Activated CD8-positive, alpha-beta memory T cell treated with anti-CD3 and anti-CD28 coated beads, Interleukin-2, amount 50 U/mL, for 1 hour (primary cell): Measurements from ENCODE around the gene DHRS7C.

Experiments
- DNase-seq: peaks from one replicate; pipeline ENCODE4 v3.0.0-alpha.2; 2020; ENCODE audit errors: extremely low read depth

Gene DHRS7C

GRCh38 chr17:9790889-9791876 lies at the start of gene DHRS7C:
Gene DHRS7C (minus strand): TSS chr17:9791592. CDS start chr17:9791284, 308 bp downstream.
- no peak for DNase-seq

GRCh38 chr17:9839433-9839832 lies 48.0 kb upstream of the DHRS7C start:
- DNase-seq: no peak

- no peak for DNase-seq
Measured at GRCh38 chr17:9837551-9838471, 46.4 kb upstream of the DHRS7C start.

GRCh38 chr17:9833922-9834321 lies 42.5 kb upstream of the DHRS7C start:
- DNase-seq: no peak

- DNase-seq: no peak
Measured at GRCh38 chr17:9830711-9831110, 39.3 kb upstream of the DHRS7C start.

GRCh38 chr17:9829343-9829742 lies 38.0 kb upstream of the DHRS7C start:
- no peak for DNase-seq

GRCh38 chr17:9828296-9829295 lies 37.2 kb upstream of the DHRS7C start:
- no peak for DNase-seq

GRCh38 chr17:9825641-9826150 lies 34.3 kb upstream of the DHRS7C start, which contains the start of gene GLP2R:
Gene GLP2R (plus strand): TSS chr17:9825924. CDS start chr17:9826064, 140 bp downstream.
- no peak for DNase-seq

- no peak for DNase-seq
Measured at GRCh38 chr17:9824797-9825338, 33.5 kb upstream of the DHRS7C start.

- DNase-seq: no peak
Measured at GRCh38 chr17:9824094-9824493, 32.7 kb upstream of the DHRS7C start.

- DNase-seq: no peak
Measured at GRCh38 chr17:9821921-9822320, 30.5 kb upstream of the DHRS7C start, which contains the start of gene GSG1L2. Gene GSG1L2 (minus strand): TSS chr17:9822079. CDS start chr17:9822071, 8 bp downstream.

GRCh38 chr17:9820448-9820847 lies 29.1 kb upstream of the DHRS7C start:
- no peak for DNase-seq

GRCh38 chr17:9818760-9819159 lies 27.4 kb upstream of the DHRS7C start:
- DNase-seq: no peak

GRCh38 chr17:9817086-9817485 lies 25.7 kb upstream of the DHRS7C start:
- no peak for DNase-seq

GRCh38 chr17:9816472-9816871 lies 25.1 kb upstream of the DHRS7C start:
- DNase-seq: no peak

GRCh38 chr17:9814337-9814945 lies 23.0 kb upstream of the DHRS7C start:
- no peak for DNase-seq

GRCh38 chr17:9813166-9813565 lies 21.8 kb upstream of the DHRS7C start:
- no peak for DNase-seq

GRCh38 chr17:9811537-9811936 lies 20.1 kb upstream of the DHRS7C start:
- DNase-seq: no peak

GRCh38 chr17:9811086-9811485 lies 19.7 kb upstream of the DHRS7C start:
- no peak for DNase-seq
